Astrocyte (in vitro differentiated cells and primary cell): ENCODE results near the gene PCDHGA2. TPM values are rescaled to one million over a fixed set of nuclear protein-coding genes. Genes with fewer than 3 reads are reported as not detected.
A peak's percentile ranks its signal among the peaks of the same experiment; 100 is the strongest.
"Not testable (repeated sequence)": the region's sequence is repeated elsewhere in the genome, so short reads cannot be mapped to it uniquely, and the experiment has no call there.

Experiments
- DNase-seq: peaks from one replicate; pipeline ENCODE4 v3.0.0-alpha.2; 2010; ENCODE audit warnings: low read depth
- FAIRE-seq: peaks from 2 replicates; lab custom pipeline; 2011; peaks lifted over from hg19 to GRCh38; lab: Jason Lieb, UNC
- H2AFZ ChIP-seq: 2 replicates; pipeline ENCODE4 v1.6.0; 2012; ENCODE audit warnings: low read depth, low read length, inconsistent platforms
- H3K27ac ChIP-seq: 2 replicates; pipeline ENCODE4 v1.5.1; 2011; ENCODE audit warnings: low read depth, low read length, inconsistent platforms
- H3K27me3 ChIP-seq: 2 replicates; pipeline ENCODE4 v1.6.0; 2011; ENCODE audit warnings: low read length, inconsistent platforms; ENCODE audit not compliant: insufficient read depth
- H3K36me3 ChIP-seq: 2 replicates; pipeline ENCODE4 v1.5.1; 2011; ENCODE audit warnings: low read length, inconsistent platforms; ENCODE audit not compliant: insufficient read depth
- H3K4me1 ChIP-seq: 2 replicates; pipeline ENCODE4 v1.5.1; 2011; ENCODE audit warnings: low read length, inconsistent platforms; ENCODE audit not compliant: insufficient read depth
- H3K4me2 ChIP-seq: 2 replicates; pipeline ENCODE4 v1.6.0; 2012; ENCODE audit warnings: low read length, inconsistent platforms
- H3K4me3 ChIP-seq: 2 replicates; pipeline ENCODE4 v1.5.1; 2011; ENCODE audit warnings: low read depth, mild to moderate bottlenecking, low read length, inconsistent platforms; ENCODE audit not compliant: insufficient read depth
- H3K79me2 ChIP-seq: 2 replicates; pipeline ENCODE4 v1.6.0; 2012; ENCODE audit warnings: mild to moderate bottlenecking, low read length, inconsistent platforms; ENCODE audit not compliant: insufficient read depth
- H3K9ac ChIP-seq: 2 replicates; pipeline ENCODE4 v1.6.0; 2012; ENCODE audit warnings: mild to moderate bottlenecking, low read length, inconsistent platforms
- H3K9me3 ChIP-seq: 2 replicates; pipeline ENCODE4 v1.5.1; 2012; ENCODE audit warnings: low read depth, mild to moderate bottlenecking, low read length, inconsistent platforms; ENCODE audit not compliant: insufficient read depth
- H4K20me1 ChIP-seq: 2 replicates; pipeline ENCODE4 v1.6.0; 2012; ENCODE audit warnings: low read length, inconsistent platforms; ENCODE audit not compliant: insufficient read depth
- H3K27ac Mint-ChIP-seq: one replicate; pipeline ENCODE4 v1.8.0; 2021; ENCODE audit warnings: mild to moderate bottlenecking, mixed read lengths; ENCODE audit not compliant: unreplicated experiment
- H3K27me3 Mint-ChIP-seq: one replicate; pipeline ENCODE4 v1.8.0; 2021; ENCODE audit warnings: low read depth, mixed read lengths; ENCODE audit not compliant: unreplicated experiment
- H3K36me3 Mint-ChIP-seq: one replicate; pipeline ENCODE4 v1.8.0; 2021; ENCODE audit warnings: low read depth, mixed read lengths; ENCODE audit not compliant: unreplicated experiment
- H3K4me1 Mint-ChIP-seq: one replicate; pipeline ENCODE4 v1.8.0; 2021; ENCODE audit warnings: low read depth, mixed read lengths; ENCODE audit not compliant: unreplicated experiment
- H3K4me3 Mint-ChIP-seq: one replicate; pipeline ENCODE4 v1.8.0; 2021; ENCODE audit warnings: mild to moderate bottlenecking, moderate library complexity, mixed read lengths; ENCODE audit not compliant: unreplicated experiment
- H3K9me3 Mint-ChIP-seq: one replicate; pipeline ENCODE4 v1.8.0; 2021; ENCODE audit warnings: mild to moderate bottlenecking, mixed read lengths; ENCODE audit not compliant: unreplicated experiment
- EZH2 ChIP-seq: IDR thresholded peaks from 2 replicates; pipeline ENCODE4 v1.6.1; 2012; ENCODE audit warnings: mild to moderate bottlenecking, low read length, inconsistent platforms; ENCODE audit not compliant: insufficient read depth
- total RNA-seq: library from RNA; stranded (reverse); gene quantifications from 2 replicates; pipeline ENCODE4 v1.2.1, GENCODE V29; 2021
- TF ChIP-seq, protein P1 (sequence below): IDR thresholded peaks from 2 replicates; pipeline ENCODE4 v1.5.1; 2011; ENCODE audit warnings: low read depth, mild to moderate bottlenecking, inconsistent platforms, low read length, moderate library complexity; ENCODE audit not compliant: insufficient read depth

PCDHGA2 gene
- total RNA-seq, 1 donor from 2014 or later, result 0.14 TPM

DNA sequence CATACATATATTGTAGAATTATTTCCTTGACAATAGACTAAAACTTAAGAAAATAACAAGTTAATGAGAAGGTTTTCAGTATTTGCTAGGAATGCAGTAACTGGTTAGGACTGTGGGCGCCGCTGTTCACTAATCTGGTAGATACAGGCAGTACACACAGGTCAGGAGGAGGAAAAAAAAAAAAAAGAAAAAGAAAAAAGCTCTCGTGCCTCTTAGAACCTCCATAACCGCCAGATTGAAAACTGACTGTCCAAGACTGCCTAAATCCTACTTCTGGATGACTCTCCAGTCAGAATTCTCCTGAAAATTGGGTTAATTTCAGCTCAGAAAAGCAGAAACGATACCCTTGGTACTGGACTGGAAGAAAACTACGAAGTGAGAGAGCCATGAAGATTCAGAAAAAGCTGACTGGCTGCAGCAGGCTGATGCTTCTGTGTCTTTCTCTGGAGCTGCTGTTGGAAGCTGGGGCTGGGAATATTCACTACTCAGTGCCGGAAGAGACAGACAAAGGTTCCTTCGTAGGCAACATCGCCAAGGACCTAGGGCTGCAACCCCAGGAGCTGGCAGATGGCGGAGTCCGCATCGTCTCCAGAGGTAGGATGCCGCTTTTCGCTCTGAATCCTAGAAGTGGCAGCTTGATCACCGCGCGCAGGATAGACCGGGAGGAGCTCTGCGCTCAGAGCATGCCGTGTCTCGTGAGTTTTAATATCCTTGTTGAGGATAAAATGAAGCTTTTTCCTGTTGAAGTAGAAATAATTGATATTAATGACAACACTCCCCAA, 8.1 kb upstream of the PCDHGA2 start, which contains the start of gene PCDHGA1:
Gene PCDHGA1, plus strand, starts transcription at position 216 of the 782 bp plus-strand sequence.
- FAIRE-seq, result no peak

DNA sequence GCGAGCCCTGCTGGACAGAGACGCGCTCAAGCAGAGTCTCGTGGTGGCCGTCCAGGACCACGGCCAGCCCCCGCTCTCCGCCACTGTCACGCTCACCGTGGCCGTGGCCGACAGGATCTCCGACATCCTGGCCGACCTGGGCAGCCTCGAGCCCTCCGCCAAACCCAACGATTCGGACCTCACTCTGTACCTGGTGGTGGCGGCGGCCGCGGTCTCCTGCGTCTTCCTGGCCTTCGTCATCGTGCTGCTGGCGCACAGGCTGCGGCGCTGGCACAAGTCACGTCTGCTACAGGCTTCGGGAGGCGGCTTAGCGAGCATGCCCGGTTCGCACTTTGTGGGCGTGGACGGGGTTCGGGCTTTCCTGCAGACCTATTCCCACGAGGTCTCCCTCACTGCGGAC, 6.0 kb upstream of the PCDHGA2 start:
- not testable (repeated sequence) for H3K4me1 Mint-ChIP-seq, H2AFZ ChIP-seq, H3K27me3 Mint-ChIP-seq, H3K27ac Mint-ChIP-seq, H3K27ac ChIP-seq, H3K4me3 ChIP-seq, H3K4me2 ChIP-seq, H3K4me3 Mint-ChIP-seq, H3K9ac ChIP-seq, H4K20me1 ChIP-seq, H3K27me3 ChIP-seq, H3K36me3 ChIP-seq, FAIRE-seq, DNase-seq, H3K79me2 ChIP-seq, H3K4me1 ChIP-seq, H3K36me3 Mint-ChIP-seq
- H3K9me3 ChIP-seq, result peaks cover 28% of the 10 kb centered on the region
- peaks cover 14% of the 10 kb centered on the region for H3K9me3 Mint-ChIP-seq

More for the DNA sequence above, 8.1 kb upstream of the PCDHGA2 start, which contains the start of gene PCDHGA1:
- Histone ChIP-seq H3K4me2 (peak within 1 kb of the TSS; percentile 74), H3K27ac (no peak within 1 kb of the TSS), H3K36me3 (no peaks in the 10 kb centered on the region), H3K4me3 (peak within 1 kb of the TSS; percentile 33), H3K9ac (peak within 1 kb of the TSS; percentile 39), H4K20me1 (no peaks in the 10 kb centered on the region), H3K27me3 (no peaks in the 10 kb centered on the region), H3K79me2 (no peaks in the 10 kb centered on the region), H2AFZ (peak within 1 kb of the TSS; percentile 27), H3K4me1 (no peaks in the 10 kb centered on the region), H3K9me3 (peaks cover 28% of the 10 kb centered on the region)
- Mint-ChIP-seq H3K27me3 (no peaks in the 10 kb centered on the region), H3K4me3 (no peak within 1 kb of the TSS), H3K27ac (no peak within 1 kb of the TSS), H3K4me1 (no peaks in the 10 kb centered on the region), H3K36me3 (no peaks in the 10 kb centered on the region), H3K9me3 (peaks cover 16% of the 10 kb centered on the region)
- DNase-seq, result no peak
- no peak for TF ChIP-seq EZH2
- TF ChIP-seq, protein P1, sequence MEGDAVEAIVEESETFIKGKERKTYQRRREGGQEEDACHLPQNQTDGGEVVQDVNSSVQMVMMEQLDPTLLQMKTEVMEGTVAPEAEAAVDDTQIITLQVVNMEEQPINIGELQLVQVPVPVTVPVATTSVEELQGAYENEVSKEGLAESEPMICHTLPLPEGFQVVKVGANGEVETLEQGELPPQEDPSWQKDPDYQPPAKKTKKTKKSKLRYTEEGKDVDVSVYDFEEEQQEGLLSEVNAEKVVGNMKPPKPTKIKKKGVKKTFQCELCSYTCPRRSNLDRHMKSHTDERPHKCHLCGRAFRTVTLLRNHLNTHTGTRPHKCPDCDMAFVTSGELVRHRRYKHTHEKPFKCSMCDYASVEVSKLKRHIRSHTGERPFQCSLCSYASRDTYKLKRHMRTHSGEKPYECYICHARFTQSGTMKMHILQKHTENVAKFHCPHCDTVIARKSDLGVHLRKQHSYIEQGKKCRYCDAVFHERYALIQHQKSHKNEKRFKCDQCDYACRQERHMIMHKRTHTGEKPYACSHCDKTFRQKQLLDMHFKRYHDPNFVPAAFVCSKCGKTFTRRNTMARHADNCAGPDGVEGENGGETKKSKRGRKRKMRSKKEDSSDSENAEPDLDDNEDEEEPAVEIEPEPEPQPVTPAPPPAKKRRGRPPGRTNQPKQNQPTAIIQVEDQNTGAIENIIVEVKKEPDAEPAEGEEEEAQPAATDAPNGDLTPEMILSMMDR, result peak; percentile 51

- H3K9me3 ChIP-seq, result peaks cover 36% of the 10 kb centered on the region
- not testable (repeated sequence) for H3K4me3 ChIP-seq, H2AFZ ChIP-seq, FAIRE-seq, H3K4me1 ChIP-seq, H3K36me3 Mint-ChIP-seq, H3K27me3 Mint-ChIP-seq, H3K4me1 Mint-ChIP-seq, H3K9ac ChIP-seq, H3K27ac Mint-ChIP-seq, H4K20me1 ChIP-seq, H3K79me2 ChIP-seq, H3K4me2 ChIP-seq, H3K27me3 ChIP-seq, H3K4me3 Mint-ChIP-seq, H3K27ac ChIP-seq, DNase-seq, H3K36me3 ChIP-seq
- peaks cover 48% of the 10 kb centered on the region for H3K9me3 Mint-ChIP-seq
These were observed 2.3 kb downstream of the PCDHGA2 start for GRCh38 chr5:141340781-141341354.
